GM18909 (cell line): ENCODE results near the gene BASP1.
"Not testable (repeated sequence)": the region's sequence is repeated elsewhere in the genome, so short reads cannot be mapped to it uniquely, and the experiment has no call there.

ENCODE experiments used
- ATAC-seq: cut with Tn5 transposase; IDR thresholded peaks from one replicate; pipeline ENCODE4 v1.9.1; 2021; ENCODE audit warnings: mild to moderate bottlenecking; ENCODE audit not compliant: unreplicated experiment, poor library complexity

The BASP1 gene

GRCh38 chr5:17249029-17249634 lies 31.7 kb downstream of the BASP1 start:
- no peak for ATAC-seq

- not testable (repeated sequence) for ATAC-seq
Measured at GRCh38 chr5:17249841-17250240, 32.4 kb downstream of the BASP1 start.

- no peak for ATAC-seq
Measured at GRCh38 chr5:17252543-17252942, 35.1 kb downstream of the BASP1 start.

- ATAC-seq = peak; percentile 67
Measured at GRCh38 chr5:17255471-17256021, 38.1 kb downstream of the BASP1 start.

GRCh38 chr5:17256171-17256570 lies 38.7 kb downstream of the BASP1 start:
- ATAC-seq = no peak

- no peak for ATAC-seq
Measured at GRCh38 chr5:17256839-17257238, 39.4 kb downstream of the BASP1 start.

GRCh38 chr5:17257705-17258273 lies 40.4 kb downstream of the BASP1 start:
- ATAC-seq = peak; percentile 78

GRCh38 chr5:17258431-17258830 lies 41.0 kb downstream of the BASP1 start:
- no peak for ATAC-seq

GRCh38 chr5:17259012-17259411 lies 41.6 kb downstream of the BASP1 start:
- ATAC-seq = not testable (repeated sequence)

- no peak for ATAC-seq
Measured at GRCh38 chr5:17259630-17260257, 42.3 kb downstream of the BASP1 start.

GRCh38 chr5:17260549-17260948 lies 43.1 kb downstream of the BASP1 start:
- ATAC-seq = no peak

- no peak for ATAC-seq
Measured at GRCh38 chr5:17261075-17261474, 43.6 kb downstream of the BASP1 start.

GRCh38 chr5:17265041-17265440 lies 47.6 kb downstream of the BASP1 start:
- no peak for ATAC-seq

GRCh38 chr5:17267106-17267505 lies 49.7 kb downstream of the BASP1 start:
- ATAC-seq = peak; percentile 52

GRCh38 chr5:17269201-17269600 lies 51.8 kb downstream of the BASP1 start:
- ATAC-seq = peak; percentile 74

GRCh38 chr5:17272111-17272510 lies 54.7 kb downstream of the BASP1 start:
- ATAC-seq = no peak

GRCh38 chr5:17275289-17276158 lies 58.1 kb downstream of the BASP1 start:
- no peak for ATAC-seq

- ATAC-seq = peak; percentile 75
Measured at GRCh38 chr5:17276445-17276844, 59.0 kb downstream of the BASP1 start.

- peak; percentile 40 for ATAC-seq
Measured at GRCh38 chr5:17277907-17278306, 60.5 kb downstream of the BASP1 start.

GRCh38 chr5:17278931-17279330 lies 61.5 kb downstream of the BASP1 start:
- ATAC-seq = no peak

- no peak for ATAC-seq
Measured at GRCh38 chr5:17279487-17279886, 62.1 kb downstream of the BASP1 start.
